Type B pancreatic cell (in vitro differentiated cells): ENCODE data around the gene FANCC. TPM values are rescaled to one million over a fixed set of nuclear protein-coding genes. Genes with fewer than 3 reads are reported as not detected.

ENCODE experiments used
- DNase-seq: peaks from one replicate; pipeline ENCODE4 v3.0.0; 2021; ENCODE audit warnings: mixed read lengths; ENCODE audit not compliant: unreplicated experiment; ENCODE audit errors: extremely low spot score
- H3K27ac Mint-ChIP-seq: 2 replicates; pipeline ENCODE4 v1.8.0; 2021; ENCODE audit warnings: mild to moderate bottlenecking, mixed read lengths
- H3K27me3 Mint-ChIP-seq: 2 replicates; pipeline ENCODE4 v1.8.0; 2021; ENCODE audit warnings: mixed read lengths
- H3K36me3 Mint-ChIP-seq: 2 replicates; pipeline ENCODE4 v1.8.0; 2021; ENCODE audit warnings: mixed read lengths
- H3K4me1 Mint-ChIP-seq: one replicate; pipeline ENCODE4 v1.8.0; 2021; ENCODE audit warnings: mixed read lengths; ENCODE audit not compliant: unreplicated experiment
- H3K4me3 Mint-ChIP-seq: 2 replicates; pipeline ENCODE4 v1.8.0; 2021; ENCODE audit warnings: mild to moderate bottlenecking, mixed read lengths
- H3K9me3 Mint-ChIP-seq: 2 replicates; pipeline ENCODE4 v1.8.0; 2021; ENCODE audit warnings: mixed read lengths
- microRNA-seq: library from miRNA; unstranded; fragments of <30 nt; microRNA quantifications from one replicate; pipeline ENCODE4, GENCODE V29; 2020
- total RNA-seq: library from RNA; stranded (reverse); gene quantifications from 2 replicates; pipeline ENCODE4 v1.2.1, GENCODE V29; 2021; ENCODE audit warnings: low replicate concordance
- TF ChIP-seq, protein P1 (sequence below): fragments of 200-600 bp; sonication (generic); conservative IDR thresholded peaks from 2 replicates; pipeline ENCODE4 v1.5.0; 2021; ENCODE audit warnings: antibody characterized with exemption, mild to moderate bottlenecking

Gene FANCC
- total RNA-seq, 1 donor from 2014 or later = 19.2 TPM

DNA sequence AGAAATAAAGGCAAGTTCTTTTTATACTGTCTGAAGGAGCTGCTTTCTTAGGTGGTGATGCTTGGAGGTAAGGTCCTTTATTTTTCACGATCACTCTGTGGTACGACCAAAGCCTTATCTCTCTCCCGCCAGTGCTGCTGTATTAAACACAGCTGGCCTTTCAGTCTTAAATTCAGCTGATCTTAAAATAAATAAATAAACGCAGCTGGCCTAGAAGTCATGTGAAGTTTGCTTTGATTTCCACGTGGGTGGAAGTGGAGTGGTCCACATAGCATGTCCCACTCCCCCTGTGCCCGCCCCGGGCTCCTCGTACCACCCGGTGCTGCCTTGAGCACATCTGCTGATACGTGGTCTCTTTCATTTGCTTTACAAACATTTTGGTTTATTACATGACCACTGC is 260.4 kb downstream of the FANCC start:
- TF ChIP-seq, protein P1, sequence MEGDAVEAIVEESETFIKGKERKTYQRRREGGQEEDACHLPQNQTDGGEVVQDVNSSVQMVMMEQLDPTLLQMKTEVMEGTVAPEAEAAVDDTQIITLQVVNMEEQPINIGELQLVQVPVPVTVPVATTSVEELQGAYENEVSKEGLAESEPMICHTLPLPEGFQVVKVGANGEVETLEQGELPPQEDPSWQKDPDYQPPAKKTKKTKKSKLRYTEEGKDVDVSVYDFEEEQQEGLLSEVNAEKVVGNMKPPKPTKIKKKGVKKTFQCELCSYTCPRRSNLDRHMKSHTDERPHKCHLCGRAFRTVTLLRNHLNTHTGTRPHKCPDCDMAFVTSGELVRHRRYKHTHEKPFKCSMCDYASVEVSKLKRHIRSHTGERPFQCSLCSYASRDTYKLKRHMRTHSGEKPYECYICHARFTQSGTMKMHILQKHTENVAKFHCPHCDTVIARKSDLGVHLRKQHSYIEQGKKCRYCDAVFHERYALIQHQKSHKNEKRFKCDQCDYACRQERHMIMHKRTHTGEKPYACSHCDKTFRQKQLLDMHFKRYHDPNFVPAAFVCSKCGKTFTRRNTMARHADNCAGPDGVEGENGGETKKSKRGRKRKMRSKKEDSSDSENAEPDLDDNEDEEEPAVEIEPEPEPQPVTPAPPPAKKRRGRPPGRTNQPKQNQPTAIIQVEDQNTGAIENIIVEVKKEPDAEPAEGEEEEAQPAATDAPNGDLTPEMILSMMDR = no peak
- Mint-ChIP-seq H3K36me3 (peaks cover 23% of the 10 kb centered on the region), H3K27ac (peak overlapping the region; percentile 73), H3K9me3 (no peaks in the 10 kb centered on the region), H3K4me3 (peak overlapping the region; percentile 68), H3K4me1 (peaks cover 67% of the 10 kb centered on the region), H3K27me3 (no peaks in the 10 kb centered on the region)
- DNase-seq = no peak

DNA sequence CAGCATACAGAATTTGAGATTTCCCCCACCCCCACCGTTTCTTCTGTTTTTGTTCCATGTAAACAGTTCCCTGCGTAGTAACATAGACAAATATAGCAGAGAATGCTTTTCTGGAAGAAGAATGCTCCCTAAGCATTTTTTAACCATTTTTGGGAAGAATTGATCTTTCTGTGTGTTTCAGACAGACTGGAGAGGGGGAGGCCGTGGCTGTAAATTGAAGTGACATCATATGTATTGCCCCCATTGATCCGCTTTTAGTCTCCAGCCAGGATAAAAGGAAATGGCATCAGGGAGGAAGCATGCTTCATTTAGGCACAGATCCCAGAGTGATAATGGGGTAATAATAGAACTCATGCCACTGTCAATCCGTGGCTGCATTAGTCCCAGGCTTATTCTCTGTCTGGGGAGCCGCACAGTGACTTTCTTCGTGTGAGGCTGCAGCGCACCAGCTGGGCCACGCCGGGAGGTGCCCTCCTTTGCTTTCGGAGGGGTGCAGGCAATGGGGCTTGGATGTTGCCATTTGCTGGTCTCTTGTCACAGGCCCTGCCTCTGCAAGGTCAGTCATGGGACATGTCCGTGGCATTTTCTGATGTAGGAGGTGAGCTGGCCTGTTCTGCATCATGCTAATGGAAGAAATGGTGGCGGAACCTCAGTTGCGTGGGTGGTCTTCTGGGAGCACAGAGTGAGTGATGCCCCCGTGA is 261.5 kb downstream of the FANCC start:
- Mint-ChIP-seq H3K9me3 (no peaks in the 10 kb centered on the region), H3K4me3 (peak overlapping the region; percentile 68), H3K36me3 (peaks cover 19% of the 10 kb centered on the region), H3K27me3 (no peaks in the 10 kb centered on the region), H3K4me1 (peaks cover 63% of the 10 kb centered on the region), H3K27ac (peak overlapping the region; percentile 73)
- TF ChIP-seq, protein P1 = no peak
- no peak for DNase-seq

DNA sequence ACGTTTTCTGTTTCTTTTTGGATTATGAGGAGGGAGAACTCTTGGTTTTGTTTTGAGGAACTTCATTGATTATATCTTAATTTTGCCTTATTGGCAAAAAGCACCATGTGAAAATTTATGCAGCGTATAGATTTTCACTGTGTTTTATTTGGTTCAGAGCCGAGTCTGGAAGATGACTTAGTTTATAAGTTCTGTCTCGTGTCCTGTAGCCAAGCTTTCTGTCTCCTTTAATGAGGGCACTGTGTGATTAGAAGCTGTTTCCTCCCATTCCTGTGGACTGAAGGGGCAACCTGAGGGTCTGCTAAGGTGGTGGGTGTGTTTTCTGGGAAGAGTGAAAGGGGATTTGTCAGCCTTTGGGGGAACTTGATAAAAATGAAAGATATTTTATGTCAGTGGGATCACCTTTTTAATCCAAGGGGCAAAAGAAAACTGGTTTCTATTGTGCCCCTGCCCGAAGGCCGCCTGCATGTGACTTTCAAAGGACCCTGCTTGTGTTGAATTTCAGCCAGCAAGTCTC is 262.1 kb downstream of the FANCC start:
- Mint-ChIP-seq H3K4me1 (peaks cover 65% of the 10 kb centered on the region), H3K4me3 (peak overlapping the region; percentile 68), H3K36me3 (peaks cover 16% of the 10 kb centered on the region), H3K27ac (peak overlapping the region; percentile 73), H3K27me3 (no peaks in the 10 kb centered on the region), H3K9me3 (no peaks in the 10 kb centered on the region)
- TF ChIP-seq, protein P1 = no peak
- no peak for DNase-seq

DNA sequence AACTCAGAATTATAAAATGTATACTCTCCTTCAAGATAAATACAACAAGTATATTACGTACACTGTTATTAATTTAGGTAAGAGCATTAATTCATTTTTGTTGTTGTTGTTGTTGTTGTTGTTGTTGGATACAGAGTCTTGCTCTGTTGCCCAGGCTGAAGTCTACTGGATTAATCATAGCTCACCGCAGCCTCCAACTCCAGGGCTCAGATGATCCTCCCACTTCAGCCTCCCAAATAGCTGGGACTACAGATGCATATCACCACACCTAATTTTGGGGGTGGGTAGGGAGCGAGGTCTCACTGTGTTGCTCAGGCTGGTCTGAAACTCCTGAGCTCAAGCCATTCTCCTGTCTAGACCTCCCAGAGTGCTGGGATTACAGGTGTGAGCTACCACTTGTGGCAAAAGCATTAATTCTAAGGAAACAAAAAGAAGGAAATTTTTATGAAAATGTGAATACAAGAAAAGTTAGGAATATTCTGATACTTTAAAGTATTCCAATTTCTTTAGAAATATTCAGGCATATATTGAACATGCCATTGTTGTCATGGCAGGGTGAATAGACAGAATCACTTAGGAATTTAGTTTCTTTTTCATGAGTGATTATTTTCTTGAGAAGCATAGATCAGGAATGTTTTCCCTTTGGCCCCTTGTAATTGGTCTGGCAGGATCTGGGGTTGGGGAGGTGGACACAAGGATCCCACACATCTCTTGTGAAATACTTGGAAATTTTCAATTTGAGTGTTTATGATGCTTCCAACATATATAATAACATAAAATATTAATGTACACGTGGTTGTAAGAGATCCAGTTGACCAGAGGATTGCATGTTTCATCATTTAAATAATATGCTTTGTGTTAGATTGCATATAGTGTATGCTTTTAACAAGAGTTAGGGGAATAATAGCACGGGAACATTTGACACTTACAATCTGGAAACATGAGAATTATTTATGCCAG is 263.6 kb downstream of the FANCC start:
- Mint-ChIP-seq H3K36me3 (peaks cover 11% of the 10 kb centered on the region), H3K4me3 (peak overlapping the region; percentile 8), H3K4me1 (peaks cover 62% of the 10 kb centered on the region), H3K27me3 (no peaks in the 10 kb centered on the region), H3K9me3 (no peaks in the 10 kb centered on the region), H3K27ac (no peak overlapping the region)
- TF ChIP-seq, protein P1 = no peak
- no peak for DNase-seq

DNA sequence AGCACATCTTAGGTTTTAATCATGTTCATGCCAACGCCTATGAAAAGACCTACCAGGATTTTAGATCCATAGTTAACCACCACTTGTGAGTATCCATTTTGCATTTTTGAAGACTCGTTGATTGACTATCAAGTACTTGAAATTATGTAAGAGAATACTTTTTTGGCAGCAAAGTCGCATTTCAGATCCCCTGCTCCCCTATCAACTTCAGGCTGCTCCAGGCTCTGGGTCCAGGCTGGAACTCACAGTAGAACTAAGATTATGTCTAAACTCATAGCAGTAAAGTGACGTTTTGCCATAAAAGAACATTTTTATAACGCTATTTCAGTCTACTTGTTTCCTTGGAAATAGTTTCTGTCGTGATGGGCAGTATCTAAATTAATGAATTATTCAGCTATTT is 267.7 kb downstream of the FANCC start:
- TF ChIP-seq, protein P1 = no peak
- Mint-ChIP-seq H3K36me3 (peaks cover 11% of the 10 kb centered on the region), H3K27ac (peak overlapping the region; percentile 83), H3K27me3 (no peaks in the 10 kb centered on the region), H3K4me1 (peaks cover 42% of the 10 kb centered on the region), H3K9me3 (no peaks in the 10 kb centered on the region), H3K4me3 (peak overlapping the region; percentile 89)
- no peak for DNase-seq

Small RNAs within 50 kb of the gene (microRNA-seq; reads per million reads assigned to microRNA genes)
- gene MIR23B = 41,307 reads per million, percentile 99 among the genes with 10 or more reads in this experiment
- gene MIR24-1 = not detected
- 4,756 reads per million, percentile 91 among the genes with 10 or more reads in this experiment for gene MIR27B
- gene MIR3074 = not detected
- not detected for gene MIR6081

Other genes starting within 250 kb of the FANCC start
- 41.7 and 123 TPM in 2 replicates for gene PTCH1, start 199.3 kb upstream of the FANCC start, total RNA-seq